Peyer's patch (tissue), 4 donors: Measurements from ENCODE around the gene KLHDC7B. TPM values are rescaled to one million over a fixed set of nuclear protein-coding genes. Genes with fewer than 3 reads are reported as not detected.
"Not testable (repeated sequence)": the region's sequence is repeated elsewhere in the genome, so short reads cannot be mapped to it uniquely, and the experiment has no call there.

Experiments
- DNase-seq, 3 donors: peaks; one replicate each; pipeline ENCODE4 v3.0.0-alpha.2; 2017 to 2019
- H3K27ac ChIP-seq, 4 donors: fragments of 200-600 bp; sonication (generic); one replicate each; pipeline ENCODE4 v1.5.1; 2016 to 2019
- H3K27me3 ChIP-seq, 2 donors: fragments of 200-600 bp; sonication (generic); one replicate each; pipeline ENCODE4 v1.5.1; 2019
- H3K36me3 ChIP-seq, 3 donors: fragments of 200-600 bp; sonication (generic); one replicate each; pipeline ENCODE4 v1.5.1; 2016 to 2019
- H3K4me1 ChIP-seq, 4 donors: fragments of 200-600 bp; sonication (generic); one replicate each; pipeline ENCODE4 v1.5.1; 2016 to 2019
- H3K4me3 ChIP-seq, 4 donors: fragments of 200-600 bp; sonication (generic); 1 replicate in 3 of 4; 2 replicates in 1 of 4; pipeline ENCODE4 v1.5.1; 2016 to 2019; ENCODE audit warnings: mild to moderate bottlenecking in 1 of 4
- H3K9me3 ChIP-seq, 4 donors: fragments of 200-600 bp; sonication (generic); one replicate each; pipeline ENCODE4 v1.5.1; 2016 to 2019; ENCODE audit warnings: mild to moderate bottlenecking in 1 of 4
- POLR2A ChIP-seq, 2 donors: fragments of 450-650 bp; IDR thresholded peaks; one replicate each; pipeline ENCODE4 v1.5.1; 2017; ENCODE audit warnings: antibody characterized with exemption in 2 of 2, mild to moderate bottlenecking in 2 of 2, moderate library complexity in 2 of 2
- total RNA-seq, 4 donors: library from RNA; depleted of rRNA; stranded (reverse); fragments of >200 nt; gene quantifications; one replicate each; pipeline ENCODE4 v1.1.0, GENCODE V29; 2016
- TF ChIP-seq, protein P1 (sequence below), 6 experiments: fragments of 450-650 bp in 4 of 6; fragments of 200-600 bp in 2 of 6; sonication (generic) in 1 of 6; IDR thresholded peaks; one replicate each; pipeline ENCODE4 v1.5.1; 2017 to 2019; ENCODE audit warnings: antibody characterized with exemption in 6 of 6, mild to moderate bottlenecking in 3 of 6, moderate library complexity in 1 of 6

The KLHDC7B gene
- total RNA-seq, 4 donors from 2014 or later, result 1.1 TPM; not detected in 3

DNA sequence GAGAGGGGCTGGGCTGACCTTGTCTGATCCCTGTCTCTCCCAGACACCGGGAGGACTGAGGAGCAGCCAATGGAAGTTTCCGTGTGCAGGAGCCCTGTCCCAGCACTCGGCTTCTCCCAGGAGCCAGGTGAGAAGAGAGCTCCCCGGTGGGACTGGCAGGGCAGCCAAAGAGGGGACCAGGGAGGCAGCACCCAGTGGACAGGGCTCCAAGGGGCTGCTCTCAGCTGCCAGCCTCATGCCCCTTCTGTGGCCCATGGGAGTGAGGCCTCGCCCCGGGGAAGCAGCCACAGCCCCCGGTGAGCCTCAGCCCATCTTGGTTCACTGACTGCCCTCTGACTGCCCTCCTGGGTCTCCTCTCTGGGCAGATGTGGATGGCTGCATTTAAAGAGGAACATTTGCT is 27.1 kb upstream of the KLHDC7B start:
- Histone ChIP-seq H3K36me3 (peaks cover 0 to 71% (median 0%) of the 10 kb centered on the region in 3 donors), H3K27me3 (no peaks in the 10 kb centered on the region), H3K9me3 (no peaks in the 10 kb centered on the region), H3K4me1 (peaks cover 0 to 10% (median 0%) of the 10 kb centered on the region in 4 donors), H3K4me3 (no peak overlapping the region), H3K27ac (no peak overlapping the region)
- TF ChIP-seq, protein P1, sequence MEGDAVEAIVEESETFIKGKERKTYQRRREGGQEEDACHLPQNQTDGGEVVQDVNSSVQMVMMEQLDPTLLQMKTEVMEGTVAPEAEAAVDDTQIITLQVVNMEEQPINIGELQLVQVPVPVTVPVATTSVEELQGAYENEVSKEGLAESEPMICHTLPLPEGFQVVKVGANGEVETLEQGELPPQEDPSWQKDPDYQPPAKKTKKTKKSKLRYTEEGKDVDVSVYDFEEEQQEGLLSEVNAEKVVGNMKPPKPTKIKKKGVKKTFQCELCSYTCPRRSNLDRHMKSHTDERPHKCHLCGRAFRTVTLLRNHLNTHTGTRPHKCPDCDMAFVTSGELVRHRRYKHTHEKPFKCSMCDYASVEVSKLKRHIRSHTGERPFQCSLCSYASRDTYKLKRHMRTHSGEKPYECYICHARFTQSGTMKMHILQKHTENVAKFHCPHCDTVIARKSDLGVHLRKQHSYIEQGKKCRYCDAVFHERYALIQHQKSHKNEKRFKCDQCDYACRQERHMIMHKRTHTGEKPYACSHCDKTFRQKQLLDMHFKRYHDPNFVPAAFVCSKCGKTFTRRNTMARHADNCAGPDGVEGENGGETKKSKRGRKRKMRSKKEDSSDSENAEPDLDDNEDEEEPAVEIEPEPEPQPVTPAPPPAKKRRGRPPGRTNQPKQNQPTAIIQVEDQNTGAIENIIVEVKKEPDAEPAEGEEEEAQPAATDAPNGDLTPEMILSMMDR (IDR thresholded peaks at IDR 0.05), result no peak
- TF ChIP-seq POLR2A (IDR thresholded peaks at IDR 0.05), result no peak
- DNase-seq, result no peak

DNA sequence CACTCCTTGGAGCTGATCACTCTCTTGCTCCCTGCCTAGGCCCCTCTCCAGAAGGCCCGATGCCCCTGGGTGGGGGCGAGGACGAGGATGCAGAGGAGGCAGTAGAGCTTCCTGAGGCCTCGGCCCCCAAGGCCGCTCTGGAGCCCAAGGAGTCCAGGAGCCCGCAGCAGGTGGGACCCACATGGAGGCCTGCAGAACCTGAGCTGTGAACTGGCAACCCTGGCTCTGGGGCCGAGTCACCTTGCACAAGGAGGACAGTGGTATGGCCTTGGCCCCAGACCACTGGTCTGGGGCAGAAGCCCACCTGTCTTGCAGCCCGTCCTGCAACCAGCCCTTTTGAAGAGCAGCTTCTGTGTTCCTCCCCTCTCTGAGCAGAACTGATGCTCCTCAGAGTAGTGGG is 26.5 kb upstream of the KLHDC7B start:
- H3K4me1 ChIP-seq, result peaks cover under 1 to 15% (median 2%) of the 10 kb centered on the region in 4 donors
- H3K27ac ChIP-seq, result no peak overlapping the region
- DNase-seq, result no peak
- TF ChIP-seq POLR2A (IDR thresholded peaks at IDR 0.05), result no peak
- TF ChIP-seq, protein P1 (IDR thresholded peaks at IDR 0.05), result no peak
- H3K9me3 ChIP-seq, result no peaks in the 10 kb centered on the region
- no peak overlapping the region for H3K4me3 ChIP-seq
- H3K27me3 ChIP-seq, result no peaks in the 10 kb centered on the region
- peaks cover 0 to 76% (median 0%) of the 10 kb centered on the region in 3 donors for H3K36me3 ChIP-seq

DNA sequence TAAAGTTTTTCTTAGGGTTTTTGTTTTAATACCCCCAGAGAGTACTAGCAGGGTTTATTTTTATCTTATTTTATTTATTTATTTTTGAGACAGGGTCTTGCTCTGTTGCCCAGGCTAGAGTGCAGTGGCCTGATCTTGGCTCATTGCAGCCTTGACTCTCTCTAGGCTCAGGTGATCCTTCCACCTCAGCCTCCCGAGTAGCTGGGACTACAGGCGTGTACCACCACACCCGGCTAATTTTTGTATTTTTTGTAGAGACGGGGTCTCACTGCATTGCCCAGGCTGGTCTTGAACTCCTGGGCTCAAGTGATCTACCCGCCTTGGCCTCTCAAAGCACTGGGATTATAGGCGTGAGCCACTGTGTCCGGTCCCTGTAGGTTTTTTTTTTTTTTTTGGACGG is 25.5 kb upstream of the KLHDC7B start:
- H3K9me3 ChIP-seq, DNase-seq, H3K27ac ChIP-seq, H3K4me3 ChIP-seq, H3K27me3 ChIP-seq: not testable (repeated sequence)
- Histone ChIP-seq H3K36me3 (peaks cover 0 to 76% (median 0%) of the 10 kb centered on the region in 3 donors), H3K4me1 (peaks cover 4 to 25% (median 10%) of the 10 kb centered on the region in 4 donors)

DNA sequence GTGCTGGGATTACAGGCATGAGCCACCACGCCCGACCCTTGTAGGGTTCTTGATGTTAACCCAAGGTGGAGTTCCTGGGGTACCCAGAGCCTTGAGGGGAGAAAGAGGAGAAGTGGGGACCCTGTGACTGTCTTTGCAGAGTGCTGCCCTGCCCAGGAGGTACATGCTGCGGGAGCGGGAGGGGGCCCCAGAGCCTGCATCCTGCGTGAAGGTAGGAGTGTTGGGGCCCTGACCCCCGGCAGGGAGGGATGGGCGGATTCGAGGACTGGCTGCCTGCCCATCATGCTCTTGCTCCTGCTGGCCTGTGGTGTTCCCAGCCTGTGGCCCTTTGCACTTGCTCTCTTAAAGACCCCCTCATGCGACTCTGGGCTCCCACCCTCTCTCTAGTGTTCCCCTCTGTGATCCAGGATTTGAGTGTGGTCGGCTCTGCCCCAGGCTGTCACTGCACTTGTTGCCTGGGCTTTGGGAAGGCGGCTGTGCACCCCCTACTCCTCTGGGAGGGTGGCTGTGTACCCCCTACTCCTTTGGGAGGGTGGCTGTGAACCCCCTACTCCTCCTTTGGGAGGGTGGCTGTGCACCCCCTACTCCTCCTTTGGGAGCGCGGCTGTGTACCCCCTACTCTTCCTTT is 24.8 kb upstream of the KLHDC7B start:
- Histone ChIP-seq H3K4me1 (peaks cover 4 to 25% (median 10%) of the 10 kb centered on the region in 4 donors), H3K27ac (no peak overlapping the region), H3K9me3 (no peaks in the 10 kb centered on the region), H3K27me3 (no peaks in the 10 kb centered on the region), H3K4me3 (no peak overlapping the region), H3K36me3 (peaks cover 0 to 76% (median 0%) of the 10 kb centered on the region in 3 donors)
- TF ChIP-seq, protein P1 (IDR thresholded peaks at IDR 0.05), result no peak
- TF ChIP-seq POLR2A (IDR thresholded peaks at IDR 0.05), result no peak
- DNase-seq, result no peak

DNA sequence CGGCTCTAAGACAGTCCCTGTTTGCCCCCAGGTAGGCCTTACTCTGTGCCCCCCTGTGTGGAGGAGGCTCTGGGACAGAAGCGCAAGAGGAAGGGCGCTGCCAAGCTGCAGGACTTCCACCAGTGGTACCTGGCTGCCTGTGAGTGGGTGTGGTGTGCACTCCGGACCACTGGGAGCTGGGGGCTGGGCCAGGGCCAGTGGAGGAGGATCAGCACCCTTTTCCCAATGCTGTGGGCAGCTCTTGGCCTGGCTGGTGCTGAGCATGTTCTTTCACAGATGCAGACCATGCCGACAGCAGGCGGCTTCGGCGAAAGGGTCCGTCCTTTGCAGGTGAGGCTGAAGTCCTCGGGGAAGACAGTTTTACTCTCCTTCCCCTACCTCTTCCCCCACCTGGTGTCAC is 24.0 kb upstream of the KLHDC7B start:
- no peak for DNase-seq
- no peak for TF ChIP-seq POLR2A (IDR thresholded peaks at IDR 0.05)
- TF ChIP-seq, protein P1 (IDR thresholded peaks at IDR 0.05), result no peak
- H3K36me3 ChIP-seq, result peaks cover 0 to 72% (median 0%) of the 10 kb centered on the region in 3 donors

DNA sequence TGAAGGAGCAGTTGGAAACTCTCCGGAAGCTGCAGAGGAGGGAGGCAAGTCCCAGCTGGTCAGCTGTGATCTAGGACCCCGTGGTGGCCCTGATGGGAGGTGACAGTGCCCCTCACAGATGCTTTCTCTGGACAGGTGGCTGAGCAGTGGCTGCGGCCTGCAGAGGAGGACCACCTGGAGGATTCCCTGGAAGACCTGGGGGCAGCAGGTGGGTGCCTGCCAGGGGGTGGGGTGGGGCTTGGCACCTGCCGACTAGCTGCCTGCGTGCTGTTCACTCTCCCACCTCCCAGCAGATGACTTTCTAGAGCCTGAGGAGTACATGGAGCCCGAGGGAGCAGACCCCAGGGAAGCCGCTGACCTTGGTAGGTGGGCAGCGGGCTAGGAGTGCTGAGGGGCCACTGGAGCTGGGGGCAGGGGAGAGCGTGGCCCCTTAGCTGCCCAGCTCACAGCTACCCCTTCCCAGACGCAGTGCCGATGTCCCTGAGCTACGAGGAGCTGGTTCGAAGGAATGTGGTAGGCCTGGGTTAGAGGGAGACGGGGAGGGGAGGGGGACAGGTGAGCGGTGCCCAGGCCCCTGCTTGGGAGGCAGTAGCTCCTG is 23.4 kb upstream of the KLHDC7B start:
- Histone ChIP-seq H3K4me1 (peaks cover 6 to 37% (median 18%) of the 10 kb centered on the region in 4 donors), H3K27ac (no peak overlapping the region), H3K9me3 (no peaks in the 10 kb centered on the region), H3K36me3 (peaks cover 0 to 66% (median 0%) of the 10 kb centered on the region in 3 donors), H3K27me3 (no peaks in the 10 kb centered on the region), H3K4me3 (no peak overlapping the region)
- no peak for TF ChIP-seq POLR2A (IDR thresholded peaks at IDR 0.05)
- TF ChIP-seq, protein P1 (IDR thresholded peaks at IDR 0.05), result no peak
- DNase-seq, result no peak

More for the DNA sequence above, 24.0 kb upstream of the KLHDC7B start:
- H3K4me3 ChIP-seq, result no peak overlapping the region
- no peaks in the 10 kb centered on the region for H3K9me3 ChIP-seq
- H3K27me3 ChIP-seq, result no peaks in the 10 kb centered on the region
- peaks cover 4 to 31% (median 13%) of the 10 kb centered on the region in 4 donors for H3K4me1 ChIP-seq
- no peak overlapping the region for H3K27ac ChIP-seq
